Endometrial microvascular endothelial cells (primary cell): ENCODE results near the gene CASP10. TPM values are rescaled to one million over a fixed set of nuclear protein-coding genes. Genes with fewer than 3 reads are reported as not detected.

Experiments used
- in situ Hi-C: cut with HindIII; loops from 2 replicates; pipeline ENCODE4 v1.10.0; 2017; ENCODE audit warnings: low sequenced_read_pairs, low pct_unique_long_range_greater_than_20kb; ENCODE audit errors: inconsistent ontology term
- total RNA-seq: library from RNA; depleted of rRNA; stranded (reverse); fragments of >200 nt; gene quantifications from one replicate; pipeline ENCODE4 v1.2.3, GENCODE V29; 2015; ENCODE audit errors: inconsistent ontology term

Gene CASP10
- total RNA-seq, 1 donor from 2014 or later: 19.9 TPM

DNA sequence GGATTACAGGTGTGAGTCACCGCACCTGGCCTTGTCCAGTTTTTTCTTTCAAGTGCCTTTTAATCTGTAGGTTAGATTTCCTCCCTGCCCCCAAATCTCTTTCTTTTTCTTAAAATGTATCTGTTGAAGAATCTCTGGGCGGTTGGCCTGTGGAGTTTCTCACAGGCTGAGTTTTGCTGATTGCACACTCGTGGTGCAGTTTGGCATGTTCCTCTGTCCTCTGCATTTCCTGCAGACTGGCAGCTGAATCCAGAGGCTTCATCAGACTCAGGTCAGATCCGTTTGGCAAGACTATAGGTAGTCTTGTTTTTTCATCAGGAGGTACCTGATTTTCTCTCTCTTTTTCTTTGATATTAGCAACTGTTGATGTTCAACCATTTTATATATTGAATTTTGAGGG, 5.5 kb downstream of the CASP10 start:
- in situ Hi-C loops: no loop called here

DNA sequence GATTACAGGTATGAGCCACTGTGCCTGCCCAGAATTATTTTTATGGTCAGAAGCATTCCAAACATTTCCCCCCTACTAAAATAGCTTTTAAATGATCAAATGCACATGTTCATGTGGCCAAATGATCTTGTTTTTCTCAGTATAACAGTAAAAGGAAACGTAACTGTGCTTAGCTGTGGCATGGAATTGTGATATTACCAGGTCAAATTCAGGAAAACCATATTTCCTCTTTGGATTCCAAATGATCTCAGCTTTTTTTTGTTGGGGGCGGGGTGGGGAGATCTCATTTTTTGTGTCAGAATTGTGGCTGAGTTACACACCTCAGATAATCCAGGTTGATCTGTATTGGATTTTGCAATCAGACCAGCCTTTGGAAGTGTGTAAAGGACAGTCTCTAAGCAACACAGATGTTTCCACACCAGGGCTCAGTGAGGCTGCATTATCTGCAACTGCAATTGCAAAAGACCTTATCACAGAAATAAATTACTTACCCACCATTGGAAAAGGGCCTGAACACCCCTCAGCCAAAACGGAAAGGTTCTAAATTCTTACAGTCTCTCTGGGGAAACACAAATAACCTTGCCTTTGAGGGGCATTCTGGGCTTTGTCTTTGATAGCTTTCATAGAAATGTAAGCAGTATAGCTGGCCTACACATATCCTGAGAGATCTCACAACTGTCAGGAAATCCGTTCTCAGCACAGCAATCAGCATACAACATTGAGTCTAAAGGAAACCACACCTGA, 8.4 kb downstream of the CASP10 start:
- in situ Hi-C loops: no loop called here

DNA sequence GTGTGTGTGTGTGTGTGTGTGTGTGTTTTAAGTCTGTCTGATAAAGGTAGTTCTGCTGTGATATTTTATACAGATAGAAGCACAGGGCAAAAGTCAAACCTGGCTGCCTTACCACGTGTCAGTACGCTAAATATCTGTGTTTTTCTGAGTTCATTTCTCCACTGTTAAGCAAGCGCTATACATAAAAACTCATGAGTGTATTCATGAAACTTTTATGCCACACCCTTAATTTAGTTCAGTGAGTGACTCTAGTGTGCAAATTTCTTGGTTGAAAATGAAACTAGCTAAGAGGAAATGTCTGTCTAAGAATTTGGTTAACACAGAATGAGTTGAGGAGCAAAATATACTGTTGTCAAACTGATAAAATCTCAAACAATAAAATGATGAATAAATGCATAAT, 11.2 kb downstream of the CASP10 start:
- in situ Hi-C loops: no loop called here

DNA sequence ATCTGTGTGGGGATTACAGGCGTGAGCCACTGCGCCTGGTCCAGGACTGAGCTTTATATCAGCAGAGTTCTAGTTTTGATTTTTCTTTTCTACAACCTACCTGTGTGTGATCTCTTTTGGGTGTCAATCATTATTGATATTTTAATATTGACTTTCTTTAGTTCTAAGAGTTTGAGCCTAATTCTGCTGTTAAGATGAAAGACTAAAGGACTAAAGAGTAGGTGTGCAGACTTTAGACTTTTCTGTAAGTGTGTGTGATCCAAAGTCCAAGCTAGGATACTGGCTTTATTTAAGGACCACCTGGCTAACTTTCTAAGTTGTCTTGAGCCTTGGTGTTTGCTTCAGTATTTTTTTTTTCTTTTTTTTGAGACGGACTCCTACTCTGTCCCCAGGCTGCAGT, 12.4 kb downstream of the CASP10 start:
- in situ Hi-C loops: no loop called here

DNA sequence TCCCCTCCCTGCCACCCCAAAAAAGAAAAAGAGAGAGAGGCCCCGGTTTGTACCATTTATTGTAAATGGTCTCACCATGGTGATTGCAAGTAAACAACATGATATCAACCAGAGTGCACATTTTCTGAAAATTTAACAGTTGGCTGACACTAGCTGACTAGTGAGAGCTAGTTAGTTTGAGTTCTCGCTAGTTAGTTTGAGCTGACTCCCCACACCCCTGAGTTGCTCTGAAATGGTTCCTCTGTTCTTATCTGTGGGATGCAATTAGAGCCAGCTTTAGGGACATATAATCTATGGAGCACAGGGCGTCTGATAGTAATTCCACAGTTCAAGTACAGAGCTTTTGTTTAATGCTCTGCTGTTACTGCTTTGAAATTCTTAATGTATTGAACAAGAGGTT, 13.1 kb downstream of the CASP10 start:
- in situ Hi-C loops: no loop called here

DNA sequence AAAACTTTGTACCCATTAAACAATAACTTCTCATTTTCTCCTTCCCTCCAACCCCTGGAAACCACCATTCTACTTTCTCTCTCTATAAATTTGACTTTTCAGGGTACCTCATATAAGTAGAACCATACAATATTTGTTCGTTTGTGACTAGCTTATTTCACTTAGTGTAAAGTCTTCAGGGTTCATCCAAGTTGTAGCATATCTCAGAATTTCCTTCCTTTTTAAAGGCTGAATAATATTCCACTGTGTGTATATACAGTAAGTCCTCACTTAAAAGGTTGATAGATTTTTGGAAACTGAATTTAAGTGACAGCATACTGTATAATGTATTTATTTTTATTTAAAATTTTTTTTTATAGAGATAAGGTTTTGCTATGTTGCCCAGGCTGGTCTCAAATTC, 13.9 kb downstream of the CASP10 start:
- in situ Hi-C loops: no loop called here

DNA sequence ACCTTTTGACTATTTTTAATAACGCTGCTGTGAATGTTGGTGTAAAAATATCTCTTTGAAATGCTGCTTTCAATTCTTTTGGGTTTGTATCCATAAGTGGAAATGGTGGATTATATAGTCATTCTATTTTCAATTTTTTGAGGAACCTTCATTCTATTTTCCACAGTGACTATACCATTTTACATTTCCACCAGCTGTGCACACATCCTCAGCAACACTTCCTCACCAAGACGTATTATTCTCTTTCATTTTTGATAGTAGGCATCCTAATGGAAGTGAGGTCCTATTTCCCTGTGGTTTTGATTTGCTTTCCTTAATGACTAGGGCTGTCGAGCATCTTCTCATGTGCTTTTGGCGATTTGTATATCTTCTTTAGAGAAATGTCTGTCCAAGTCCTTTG, 14.8 kb downstream of the CASP10 start:
- in situ Hi-C loops: no loop called here

DNA sequence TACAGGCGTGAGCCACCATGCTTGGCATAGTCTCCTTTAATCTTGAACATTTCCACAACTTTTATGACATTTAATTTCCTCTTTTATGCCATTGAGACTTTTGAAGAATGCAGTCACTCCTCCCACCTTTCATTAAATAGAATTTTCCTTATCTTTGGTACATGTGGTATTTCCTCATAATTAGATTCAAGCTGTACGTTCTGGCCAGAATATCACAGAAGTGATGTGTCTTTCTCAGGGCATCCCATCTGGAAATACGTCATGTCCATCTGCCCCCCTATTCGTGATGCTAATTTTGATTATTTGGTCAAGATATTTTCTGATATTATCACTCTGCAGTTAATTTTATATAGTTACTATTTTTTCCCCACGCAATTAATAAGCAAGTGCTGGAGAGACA, 16.9 kb downstream of the CASP10 start:
- in situ Hi-C loops: loop anchor here (25.0 kb wide), 1 partner anchor 288 kb away; no protein-coding TSS in a partner anchor

DNA sequence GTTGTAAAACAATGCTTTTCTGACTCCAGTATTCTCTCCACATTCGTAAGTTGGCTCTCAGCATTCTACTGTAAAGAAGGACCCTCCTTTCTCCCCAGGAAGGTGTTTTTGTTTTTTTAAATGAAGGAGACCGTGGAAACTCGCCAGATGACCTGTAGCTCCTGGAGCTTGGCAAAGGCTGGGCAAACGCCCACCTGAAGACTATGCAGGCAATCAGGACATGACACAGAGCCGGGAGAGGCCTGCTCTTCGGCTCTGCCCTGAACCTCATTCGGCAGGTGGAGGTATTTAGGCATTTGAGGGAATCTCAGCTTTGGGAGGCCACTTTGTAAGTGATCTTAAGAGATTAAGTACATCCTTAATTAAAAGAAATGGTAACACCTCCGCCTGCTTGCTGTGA, 17.4 kb downstream of the CASP10 start:
- in situ Hi-C loops: loop anchor here (25.0 kb wide), 1 partner anchor 288 kb away; no protein-coding TSS in a partner anchor

DNA sequence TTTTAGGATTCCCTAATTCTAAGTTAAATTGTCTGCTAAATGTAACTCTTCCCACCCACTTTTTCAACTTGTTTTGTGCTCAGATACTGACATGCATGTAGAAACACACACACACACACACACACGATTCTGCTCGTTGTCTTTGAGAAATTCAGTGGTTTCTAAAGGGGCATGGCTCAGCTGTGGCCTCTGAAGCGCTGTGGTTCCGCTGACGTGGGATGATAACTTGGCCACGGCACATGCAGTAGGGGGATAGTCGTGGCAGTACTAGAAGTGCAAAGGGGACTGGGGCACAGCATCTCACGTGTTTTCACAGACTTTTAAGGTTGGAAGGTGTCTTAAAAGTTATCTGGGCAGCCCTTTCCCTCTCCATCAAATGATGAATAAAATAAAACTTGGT, 18.4 kb downstream of the CASP10 start:
- in situ Hi-C loops: loop anchor here (25.0 kb wide), 1 partner anchor 289 kb away; no protein-coding TSS in a partner anchor

DNA sequence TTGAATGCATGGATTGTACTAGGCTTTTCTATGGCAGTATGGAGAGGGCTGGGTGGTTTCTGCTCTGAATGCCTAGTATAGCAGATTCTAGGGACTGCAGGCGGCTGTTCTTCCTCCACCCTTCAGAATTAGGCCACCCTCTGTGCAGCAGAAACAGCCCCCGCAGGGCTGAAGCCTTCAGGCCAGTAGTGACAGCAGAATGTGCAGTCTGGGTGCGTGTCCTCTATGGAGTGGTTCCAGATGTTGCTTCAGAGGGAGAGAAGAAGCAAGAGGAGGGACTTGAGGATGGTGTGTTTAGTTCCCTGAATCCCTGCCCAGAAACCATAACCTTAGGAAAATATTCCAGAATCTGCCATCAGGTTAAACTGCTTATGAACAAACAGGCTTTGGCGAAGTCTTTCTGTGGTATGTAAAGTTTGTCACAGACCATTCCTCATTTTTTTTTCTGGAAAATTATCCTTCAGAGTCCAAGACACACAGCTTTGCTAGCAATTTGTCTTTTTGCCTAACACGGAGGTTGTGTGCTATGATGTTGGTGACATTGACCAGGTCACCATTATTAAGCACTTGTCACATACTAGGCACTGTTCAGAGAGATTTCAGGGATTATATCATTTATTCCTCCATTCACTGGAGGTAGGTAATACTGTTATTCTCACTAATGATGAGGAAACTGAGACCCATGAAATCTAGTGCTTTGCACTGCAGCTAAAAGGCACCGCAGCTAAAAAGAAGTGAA, 21.1 kb downstream of the CASP10 start:
- in situ Hi-C loops: loop anchor here (25.0 kb wide), 1 partner anchor 292 kb away; no protein-coding TSS in a partner anchor

DNA sequence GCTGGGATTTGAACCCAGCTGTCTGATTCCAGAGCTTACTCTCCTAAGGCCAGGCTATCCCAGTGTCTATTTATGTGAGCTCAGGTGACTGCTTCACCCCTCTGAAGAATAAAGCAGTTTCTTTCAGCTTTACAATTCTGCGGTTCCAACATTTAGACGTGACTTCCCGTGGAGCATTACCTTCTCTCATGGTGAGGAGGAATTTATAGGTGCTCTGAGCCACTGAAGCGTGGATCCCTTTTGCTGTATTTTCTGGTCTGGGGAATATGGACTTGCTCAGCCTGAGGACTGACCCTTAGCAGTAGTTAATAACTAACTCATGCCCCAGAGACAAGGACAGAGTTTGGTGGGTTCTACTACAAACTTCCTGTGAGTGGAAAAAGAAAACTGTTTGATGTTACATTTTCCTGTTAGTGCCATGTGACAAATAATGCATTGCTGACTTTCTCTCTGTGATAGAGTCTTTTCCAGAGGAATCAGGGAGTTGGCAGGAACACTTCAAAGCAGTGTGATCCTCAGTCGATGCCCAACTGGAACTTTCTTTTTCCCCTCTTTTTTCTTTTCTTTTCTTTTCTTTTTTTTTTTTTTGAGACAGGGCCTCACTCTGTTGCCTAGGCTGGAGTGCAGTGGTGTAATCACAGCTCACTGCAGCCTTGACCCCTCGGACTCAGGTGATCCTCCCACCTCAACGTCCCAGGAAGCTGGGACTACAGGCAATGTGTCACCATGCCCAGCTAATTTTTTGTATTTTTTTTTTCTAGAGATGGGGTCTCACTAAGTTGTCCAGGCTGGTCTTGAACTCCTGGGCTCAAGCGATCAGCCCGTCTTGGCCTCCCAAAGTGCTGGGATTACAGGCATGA, 21.9 kb downstream of the CASP10 start:
- in situ Hi-C loops: loop anchor here (25.0 kb wide), 1 partner anchor 293 kb away; no protein-coding TSS in a partner anchor

DNA sequence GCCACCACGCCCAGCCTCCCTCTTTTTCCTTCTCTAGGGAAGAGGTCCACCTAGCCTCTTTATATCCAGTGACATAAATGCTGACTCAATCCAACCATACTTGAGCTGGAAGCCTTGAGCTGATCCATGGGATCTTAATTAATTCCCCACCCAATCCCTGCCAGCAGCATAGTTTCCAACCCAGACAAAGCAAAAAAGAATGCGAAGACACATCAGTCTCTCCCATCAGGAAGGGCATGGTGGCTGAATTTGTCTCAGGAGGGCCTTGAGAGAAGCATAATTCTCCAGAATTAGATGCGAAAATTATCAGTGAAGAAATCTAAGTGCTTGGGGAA, 22.5 kb downstream of the CASP10 start:
- in situ Hi-C loops: loop anchor here (25.0 kb wide), 1 partner anchor 293 kb away; no protein-coding TSS in a partner anchor

DNA sequence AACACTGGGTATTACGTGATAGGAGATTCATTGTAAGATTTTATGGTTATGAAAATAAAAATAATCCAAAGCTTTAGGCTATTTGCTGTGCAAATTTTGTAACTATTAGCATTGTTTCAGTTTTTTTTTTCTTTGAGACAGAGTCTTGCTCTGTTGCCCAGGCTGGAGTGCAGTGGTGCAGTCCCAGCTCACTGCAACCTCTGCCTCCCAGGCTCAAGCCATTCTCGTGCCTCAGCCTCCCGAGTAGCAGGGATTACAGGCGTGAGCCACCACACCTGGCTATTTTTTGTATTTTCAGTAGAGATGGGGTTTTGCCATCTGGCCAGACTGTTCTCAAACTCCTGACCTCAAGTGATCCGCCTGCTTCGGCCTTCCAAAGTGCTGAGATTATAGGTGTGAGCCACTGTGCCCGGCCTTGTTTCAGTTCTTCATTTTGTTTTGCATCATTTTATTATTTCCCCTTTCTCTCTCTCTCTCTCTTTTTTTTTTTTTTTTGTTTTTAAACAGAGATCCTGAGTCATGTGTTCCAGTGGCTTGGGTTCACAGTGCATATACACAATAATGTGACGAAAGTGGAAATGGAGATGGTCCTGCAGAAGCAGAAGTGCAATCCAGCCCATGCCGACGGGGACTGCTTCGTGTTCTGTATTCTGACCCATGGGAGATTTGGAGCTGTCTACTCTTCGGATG, 25.8 kb downstream of the CASP10 start:
- in situ Hi-C loops: loop anchor here (25.0 kb wide), 1 partner anchor 296 kb away; no protein-coding TSS in a partner anchor

DNA sequence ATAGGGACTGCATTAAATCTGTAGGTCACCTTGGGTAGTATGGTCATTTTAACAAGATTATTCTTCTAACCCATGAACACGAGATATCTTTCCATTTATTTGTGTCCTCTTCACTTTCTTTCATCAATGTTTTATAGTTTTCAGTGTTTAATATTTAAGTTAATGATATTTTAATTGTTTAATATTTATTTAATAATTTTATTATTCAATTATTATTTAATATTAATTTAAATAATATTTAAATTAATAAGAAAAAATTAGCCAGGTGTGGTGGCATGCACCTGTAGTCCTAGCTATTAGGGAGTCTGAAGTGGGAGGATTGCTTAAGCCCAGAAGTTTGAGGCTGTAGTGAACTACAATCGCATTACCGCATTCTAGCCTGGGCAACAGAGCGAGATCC, 33.0 kb downstream of the CASP10 start:
- in situ Hi-C loops: loop anchor here (25.0 kb wide), 1 partner anchor 304 kb away; no protein-coding TSS in a partner anchor

DNA sequence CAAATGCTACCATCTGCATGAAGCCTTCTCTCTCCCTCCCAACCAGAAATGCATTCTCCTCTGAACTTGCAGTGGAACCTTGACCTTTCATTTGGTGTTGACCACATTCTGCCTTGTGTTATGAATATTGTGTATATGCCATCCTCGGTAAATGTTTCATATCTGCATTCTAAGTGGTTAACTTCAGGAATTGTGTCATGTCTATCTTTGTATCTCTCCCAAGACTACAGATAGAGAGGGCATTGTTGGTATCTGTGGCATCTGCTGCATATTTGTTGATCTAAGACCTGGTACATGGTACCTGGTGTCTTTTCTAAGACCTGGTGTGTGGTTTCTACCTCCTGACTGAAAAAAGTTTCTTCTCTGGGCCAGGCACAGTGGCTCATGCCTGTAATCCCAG, 34.0 kb downstream of the CASP10 start:
- in situ Hi-C loops: loop anchor here (25.0 kb wide), 1 partner anchor 305 kb away; no protein-coding TSS in a partner anchor

DNA sequence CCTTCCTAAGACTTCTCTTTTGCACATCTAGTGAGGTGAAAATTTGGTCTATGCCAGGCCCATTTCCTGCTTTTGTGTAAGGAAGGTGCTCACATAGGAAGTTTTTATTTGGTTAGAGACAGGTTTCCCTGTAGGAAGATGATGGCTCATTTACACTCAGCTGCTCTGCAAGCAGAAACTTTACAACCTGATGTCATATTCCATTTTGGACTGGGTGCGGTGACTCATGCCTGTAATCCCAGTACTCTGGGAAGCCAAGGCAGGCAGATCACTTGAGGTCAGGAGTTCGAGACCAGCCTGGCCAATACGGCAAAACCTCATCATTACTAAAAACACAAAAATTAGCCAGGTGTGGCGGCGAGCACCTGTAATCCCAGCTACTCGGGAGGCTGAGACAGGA, 35.8 kb downstream of the CASP10 start:
- in situ Hi-C loops: loop anchor here (25.0 kb wide), 1 partner anchor 306 kb away; no protein-coding TSS in a partner anchor

DNA sequence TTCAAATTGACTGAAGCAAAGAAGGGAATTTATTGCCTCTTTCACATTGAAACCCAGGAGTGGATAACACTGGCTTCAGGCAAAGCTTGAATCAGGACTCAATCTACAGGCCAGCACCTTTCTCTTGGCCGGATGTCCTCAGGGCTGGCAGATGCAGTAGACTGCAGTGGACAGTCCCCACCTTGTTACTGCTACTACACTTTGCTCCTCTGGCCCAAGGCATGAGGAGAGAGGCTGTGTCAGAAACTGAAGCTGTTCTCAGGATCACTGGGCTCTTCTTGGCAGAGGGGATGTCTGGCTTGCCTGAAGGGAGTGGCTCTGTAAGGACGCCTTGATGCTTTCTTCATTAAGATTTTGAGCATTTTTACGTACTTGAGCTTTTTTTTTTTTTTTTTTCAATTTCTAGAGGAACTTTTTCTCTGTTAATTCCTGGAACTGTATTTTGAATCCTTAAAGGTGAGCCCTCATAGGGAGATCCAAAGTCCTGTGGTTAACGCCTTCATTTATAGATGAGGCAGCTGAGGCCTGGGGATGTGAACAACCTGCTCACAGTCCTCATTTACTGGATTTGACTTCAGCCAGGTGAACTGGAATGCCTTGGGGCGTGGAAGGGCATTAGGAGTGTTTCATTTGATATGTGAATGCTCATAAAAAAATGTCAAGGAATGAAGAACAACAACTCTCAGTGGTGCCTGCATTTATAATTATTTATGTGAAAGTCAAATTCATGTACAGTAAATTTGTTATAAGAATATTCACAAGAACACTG, 36.6 kb downstream of the CASP10 start:
- in situ Hi-C loops: loop anchor here (25.0 kb wide), 1 partner anchor 307 kb away; no protein-coding TSS in a partner anchor
